ENCODE results near the gene NFATC2. TPM values are rescaled to one million over a fixed set of nuclear protein-coding genes. Genes with fewer than 3 reads are reported as not detected.
A peak's percentile ranks its signal among the peaks of the same experiment; 100 is the strongest.

Gene NFATC2
- total RNA-seq, 4 donors from 2014 or later, result 5.3 to 22.5 (median 11.5) TPM

DNA sequence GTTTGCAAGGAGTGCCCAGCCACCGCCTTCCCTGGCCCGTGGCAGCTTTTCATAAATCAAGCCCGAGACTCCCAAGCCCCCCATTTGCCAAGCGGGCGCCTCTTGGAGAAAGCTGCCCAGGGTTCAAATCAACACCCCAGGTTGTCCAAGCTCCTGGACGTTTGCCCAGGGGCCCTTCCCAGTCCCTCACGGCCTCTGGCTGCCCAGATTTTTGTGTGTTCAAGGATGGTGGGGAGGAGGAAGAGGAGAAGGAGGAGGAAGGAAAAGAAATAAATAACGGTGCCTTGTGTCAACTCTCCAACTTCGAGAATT, 20.6 kb upstream of the NFATC2 start:
- H3K27me3 ChIP-seq, result peaks cover 66% of the 10 kb centered on the region
- H3K4me3 ChIP-seq, result peak overlapping the region in 3 of 4 donors; percentile 31 to 51 (median 43)
- DNase-seq, result peak; percentile 26
- in situ Hi-C loops (cut with MboI; ENCODE audit: low pct_ligation_motif_present in 1 of 4, low pct_unique_long_range_greater_than_20kb in 1 of 4, low sequenced_read_pairs in 3 of 4) (no loop called here), intact Hi-C loops (cut with DNase I; ENCODE audit: low total_unique reads) (loop anchor here (10.0 kb wide), 1 partner anchor 118 kb away; no protein-coding TSS in a partner anchor)
- no peaks in the 10 kb centered on the region for H3K36me3 ChIP-seq
- peaks cover 10 to 49% (median 31%) of the 10 kb centered on the region in 4 donors for H3K4me1 ChIP-seq
- H3K9me3 ChIP-seq, result no peaks in the 10 kb centered on the region
- no peak for TF ChIP-seq EP300 (IDR thresholded peaks at IDR 0.05; ENCODE audit: low read depth)
- TF ChIP-seq POLR2A (IDR thresholded peaks at IDR 0.05), result no peak
- TF ChIP-seq POLR2AphosphoS5 (IDR thresholded peaks at IDR 0.05), result no peak
- WGBS, 2 donors (ENCODE audit: low coverage in 1 of 2), result 0 to 2% methylated on average over 2 to 9 of the region's 9 CpGs
- H3K27ac ChIP-seq, result peak overlapping the region; percentile 84 to 89 (median 86)

DNA sequence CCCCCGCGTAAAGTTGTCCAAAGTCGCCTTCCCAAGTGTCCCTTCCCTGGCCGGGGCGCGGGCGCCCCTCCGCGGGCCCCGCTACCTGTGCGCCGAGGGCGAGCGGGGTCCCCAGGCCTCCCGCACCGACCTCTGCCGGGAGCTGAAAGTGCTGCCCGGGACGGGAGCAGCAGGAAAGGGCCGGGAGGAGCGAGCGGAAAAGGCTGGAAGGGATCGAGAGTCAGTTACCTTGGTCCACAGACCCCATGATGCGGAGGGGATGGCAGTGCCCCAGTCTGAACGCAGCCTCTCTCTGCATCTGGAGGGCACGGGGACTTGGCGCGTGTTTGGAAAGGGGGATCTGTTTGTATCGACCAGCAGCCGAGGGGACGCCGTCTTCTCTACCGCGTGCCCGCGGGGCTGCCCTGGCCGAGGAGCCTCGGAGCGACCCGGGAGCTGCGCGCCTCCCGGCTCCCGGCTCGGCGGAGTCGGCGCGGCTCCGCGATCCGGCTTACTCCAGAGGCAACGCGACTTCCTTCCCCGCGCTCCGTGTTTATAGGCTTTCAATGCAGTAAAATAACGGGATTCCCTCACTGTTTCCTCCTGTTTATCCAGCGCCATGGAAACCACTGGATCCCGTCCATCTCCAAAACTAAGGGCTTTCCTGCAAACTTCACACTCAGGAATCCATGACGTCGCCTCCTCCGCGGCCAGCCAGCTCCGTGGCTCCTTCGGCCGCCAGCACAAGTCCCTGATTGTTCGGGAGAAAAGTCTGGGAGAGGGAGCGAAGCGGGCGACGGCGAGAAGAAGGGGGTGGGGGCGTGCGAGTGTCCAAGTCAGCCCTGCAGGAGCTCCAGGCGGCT, 20.0 kb upstream of the NFATC2 start:
- intact Hi-C loops (cut with DNase I; ENCODE audit: low total_unique reads), result loop anchor here (10.0 kb wide), 1 partner anchor 118 kb away; no protein-coding TSS in a partner anchor
- Histone ChIP-seq H3K9me3 (no peaks in the 10 kb centered on the region), H3K4me1 (peaks cover 10 to 49% (median 31%) of the 10 kb centered on the region in 4 donors), H3K27me3 (peaks cover 66% of the 10 kb centered on the region), H3K27ac (peak overlapping the region; percentile 84 to 89 (median 86)), H3K4me3 (peak overlapping the region; percentile 31 to 51 (median 38)), H3K36me3 (no peaks in the 10 kb centered on the region)
- DNase-seq, result peak; percentile 71
- WGBS, 2 donors (ENCODE audit: low coverage in 1 of 2), result 4% methylated on average over 74 of the region's 76 CpGs; no CpG with 5 or more reads in 1 of the 2 donors
- in situ Hi-C loops (cut with MboI; ENCODE audit: low pct_ligation_motif_present in 1 of 4, low pct_unique_long_range_greater_than_20kb in 1 of 4, low sequenced_read_pairs in 3 of 4), result no loop called here
- TF ChIP-seq POLR2A (IDR thresholded peaks at IDR 0.05) (peak; percentile 82), POLR2AphosphoS5 (IDR thresholded peaks at IDR 0.05) (peak; percentile 83 to 95 (median 87)), EP300 (IDR thresholded peaks at IDR 0.05; ENCODE audit: low read depth) (peak; percentile 11)
- TF ChIP-seq, protein P1, sequence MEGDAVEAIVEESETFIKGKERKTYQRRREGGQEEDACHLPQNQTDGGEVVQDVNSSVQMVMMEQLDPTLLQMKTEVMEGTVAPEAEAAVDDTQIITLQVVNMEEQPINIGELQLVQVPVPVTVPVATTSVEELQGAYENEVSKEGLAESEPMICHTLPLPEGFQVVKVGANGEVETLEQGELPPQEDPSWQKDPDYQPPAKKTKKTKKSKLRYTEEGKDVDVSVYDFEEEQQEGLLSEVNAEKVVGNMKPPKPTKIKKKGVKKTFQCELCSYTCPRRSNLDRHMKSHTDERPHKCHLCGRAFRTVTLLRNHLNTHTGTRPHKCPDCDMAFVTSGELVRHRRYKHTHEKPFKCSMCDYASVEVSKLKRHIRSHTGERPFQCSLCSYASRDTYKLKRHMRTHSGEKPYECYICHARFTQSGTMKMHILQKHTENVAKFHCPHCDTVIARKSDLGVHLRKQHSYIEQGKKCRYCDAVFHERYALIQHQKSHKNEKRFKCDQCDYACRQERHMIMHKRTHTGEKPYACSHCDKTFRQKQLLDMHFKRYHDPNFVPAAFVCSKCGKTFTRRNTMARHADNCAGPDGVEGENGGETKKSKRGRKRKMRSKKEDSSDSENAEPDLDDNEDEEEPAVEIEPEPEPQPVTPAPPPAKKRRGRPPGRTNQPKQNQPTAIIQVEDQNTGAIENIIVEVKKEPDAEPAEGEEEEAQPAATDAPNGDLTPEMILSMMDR (IDR thresholded peaks at IDR 0.05), result peak in 1 of 5 experiments; percentile 16

DNA sequence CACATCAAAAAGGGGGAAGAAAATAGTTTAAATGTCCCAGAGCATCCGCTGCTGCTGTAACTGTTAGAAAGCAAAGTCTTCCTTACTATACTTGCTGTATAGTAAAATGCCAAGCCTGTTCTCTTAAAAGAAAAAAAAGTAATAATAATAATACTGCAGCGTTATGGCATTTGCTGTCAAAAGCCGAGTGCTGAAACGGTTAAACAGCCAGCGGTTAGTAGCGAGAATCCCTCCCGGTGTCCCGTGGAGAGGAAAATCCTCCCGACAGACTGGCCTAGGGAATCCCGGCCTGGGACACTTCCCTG, 19.5 kb upstream of the NFATC2 start:
- Histone ChIP-seq H3K27me3 (peaks cover 66% of the 10 kb centered on the region), H3K27ac (peak overlapping the region; percentile 84 to 89 (median 86)), H3K4me3 (peak overlapping the region; percentile 31 to 51 (median 38)), H3K9me3 (no peaks in the 10 kb centered on the region), H3K36me3 (no peaks in the 10 kb centered on the region), H3K4me1 (peaks cover 10 to 49% (median 31%) of the 10 kb centered on the region in 4 donors)
- intact Hi-C loops (cut with DNase I; ENCODE audit: low total_unique reads), result loop anchor here (10.0 kb wide), 1 partner anchor 117 kb away; no protein-coding TSS in a partner anchor
- TF ChIP-seq, protein P1 (IDR thresholded peaks at IDR 0.05), result no peak
- no peak for TF ChIP-seq EP300 (IDR thresholded peaks at IDR 0.05; ENCODE audit: low read depth)
- TF ChIP-seq POLR2AphosphoS5 (IDR thresholded peaks at IDR 0.05), result no peak
- TF ChIP-seq POLR2A (IDR thresholded peaks at IDR 0.05), result no peak
- DNase-seq, result no peak
- in situ Hi-C loops (cut with MboI; ENCODE audit: low pct_ligation_motif_present in 1 of 4, low pct_unique_long_range_greater_than_20kb in 1 of 4, low sequenced_read_pairs in 3 of 4), result no loop called here
- WGBS, 2 donors (ENCODE audit: low coverage in 1 of 2), result 4 to 6% methylated on average over 5 to 10 of the region's 10 CpGs

DNA sequence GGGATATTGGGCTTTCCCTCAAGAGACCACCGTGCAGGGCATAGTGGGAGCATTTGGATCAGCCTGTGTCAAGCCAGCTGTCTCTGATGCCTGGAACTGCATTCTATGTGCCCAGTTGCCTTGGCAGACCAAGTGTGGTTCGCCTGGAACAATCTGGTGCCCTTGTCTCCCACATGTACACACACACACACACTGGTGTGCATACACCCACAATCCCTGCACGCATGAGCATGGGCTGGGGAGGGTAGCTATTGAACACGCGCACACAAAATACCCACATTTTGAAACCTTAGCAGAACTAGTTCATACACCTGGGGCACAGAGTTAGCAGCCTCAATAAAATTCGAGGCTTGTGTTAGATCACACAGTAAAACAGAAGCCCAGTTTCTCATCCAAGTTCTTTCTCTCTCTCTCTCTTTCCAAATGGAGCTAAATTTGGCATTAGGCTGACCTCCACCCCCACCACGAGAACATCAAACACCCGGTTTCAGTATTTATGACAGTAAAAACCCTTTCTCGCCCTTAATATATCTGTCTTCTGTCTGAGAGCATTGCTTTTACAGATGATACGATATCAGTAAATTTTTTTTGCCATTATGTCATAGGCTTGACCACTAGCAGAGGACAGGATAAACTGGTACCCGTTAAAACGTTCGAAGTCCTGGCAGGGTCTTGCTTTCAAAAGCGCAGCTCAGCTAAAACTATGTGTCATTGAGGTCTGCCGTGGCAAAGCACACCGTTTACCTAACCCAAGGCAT, 18.2 kb upstream of the NFATC2 start:
- peaks cover 10 to 42% (median 31%) of the 10 kb centered on the region in 4 donors for H3K4me1 ChIP-seq
- peak overlapping the region in 2 of 4 donors; percentile 84 to 86 for H3K27ac ChIP-seq
- TF ChIP-seq EP300 (IDR thresholded peaks at IDR 0.05; ENCODE audit: low read depth) (no peak), POLR2AphosphoS5 (IDR thresholded peaks at IDR 0.05) (no peak), POLR2A (IDR thresholded peaks at IDR 0.05) (no peak)
- TF ChIP-seq, protein P1 (IDR thresholded peaks at IDR 0.05), result no peak
- intact Hi-C loops (cut with DNase I; ENCODE audit: low total_unique reads), result loop anchor here (10.0 kb wide), 1 partner anchor 116 kb away; no protein-coding TSS in a partner anchor
- in situ Hi-C loops (cut with MboI; ENCODE audit: low pct_ligation_motif_present in 1 of 4, low pct_unique_long_range_greater_than_20kb in 1 of 4, low sequenced_read_pairs in 3 of 4), result no loop called here
- H3K27me3 ChIP-seq, result peaks cover 64% of the 10 kb centered on the region
- H3K36me3 ChIP-seq, result no peaks in the 10 kb centered on the region
- DNase-seq, result no peak
- 20 to 21% methylated on average over 11 to 16 of the region's 16 CpGs for WGBS, 2 donors (ENCODE audit: low coverage in 1 of 2)
- peak overlapping the region in 2 of 4 donors; percentile 8 to 51 for H3K4me3 ChIP-seq
- no peaks in the 10 kb centered on the region for H3K9me3 ChIP-seq
